Osteoblast (primary cell): ENCODE data around the gene C2CD2. TPM values are rescaled to one million over a fixed set of nuclear protein-coding genes. Genes with fewer than 3 reads are reported as not detected.

Experiments
- DNase-seq: peaks from one replicate; pipeline ENCODE4 v3.0.0; 2011; ENCODE audit warnings: low spot score, mixed read lengths; ENCODE audit not compliant: insufficient read length; ENCODE audit errors: missing footprints
- H2AFZ ChIP-seq: 2 replicates; pipeline ENCODE4 v1.6.0; 2011; ENCODE audit warnings: mild to moderate bottlenecking, low read length
- H3K27ac ChIP-seq: 2 replicates; pipeline ENCODE4 v1.5.1; 2011; ENCODE audit warnings: mild to moderate bottlenecking, low read depth, low read length, moderate library complexity
- H3K27me3 ChIP-seq: 2 replicates; pipeline ENCODE4 v1.6.0; 2012; ENCODE audit warnings: mild to moderate bottlenecking, control low read depth, inconsistent platforms, low read length, moderate library complexity; ENCODE audit not compliant: insufficient read depth
- H3K36me3 ChIP-seq: 2 replicates; pipeline ENCODE4 v1.5.1; 2011; ENCODE audit warnings: mild to moderate bottlenecking, low read length, control low read depth, moderate library complexity; ENCODE audit not compliant: insufficient read depth
- H3K4me1 ChIP-seq: 2 replicates; pipeline ENCODE4 v1.5.1; 2011; ENCODE audit warnings: mild to moderate bottlenecking, low read length, control low read depth, moderate library complexity; ENCODE audit not compliant: insufficient read depth
- H3K4me2 ChIP-seq: 2 replicates; pipeline ENCODE4 v1.6.0; 2011; ENCODE audit warnings: mild to moderate bottlenecking, low read length; ENCODE audit not compliant: insufficient read depth
- H3K4me3 ChIP-seq: fragments of 200-600 bp; sonication (generic); 3 replicates; pipeline ENCODE4 v1.5.1; 2012; ENCODE audit warnings: mild to moderate bottlenecking, low read length, inconsistent platforms; ENCODE audit not compliant: insufficient read depth
- H3K79me2 ChIP-seq: 2 replicates; pipeline ENCODE4 v1.6.0; 2012; ENCODE audit warnings: mild to moderate bottlenecking, low read length, control low read depth, inconsistent platforms; ENCODE audit not compliant: insufficient read depth
- H3K9me3 ChIP-seq: 2 replicates; pipeline ENCODE4 v1.5.1; 2011; ENCODE audit warnings: low read depth, low read length, control low read depth
- H4K20me1 ChIP-seq: 2 replicates; pipeline ENCODE4 v1.6.0; 2012; ENCODE audit warnings: mild to moderate bottlenecking, low read length, control low read depth; ENCODE audit not compliant: insufficient read depth
- CTCF ChIP-seq: IDR thresholded peaks from 2 replicates; pipeline ENCODE4 v1.5.1; 2011; ENCODE audit warnings: mild to moderate bottlenecking, low read depth, low read length, moderate library complexity; ENCODE audit errors: extremely low read depth
- total RNA-seq: library from RNA; depleted of rRNA; stranded (reverse); fragments of >200 nt; gene quantifications from 2 replicates; pipeline ENCODE4 v1.2.3, GENCODE V29; 2012

C2CD2 gene
- total RNA-seq, 1 donor = 40.9 TPM

GRCh38 chr21:41913230-41913629 lies 40.6 kb downstream of the C2CD2 start:
- H3K4me3 ChIP-seq = no peak overlapping the region
- DNase-seq = no peak
- no peaks in the 10 kb centered on the region for H3K9me3 ChIP-seq
- peaks cover 73% of the 10 kb centered on the region for H3K36me3 ChIP-seq
- H4K20me1 ChIP-seq = no peaks in the 10 kb centered on the region
- no peak overlapping the region for H2AFZ ChIP-seq
- no peaks in the 10 kb centered on the region for H3K4me1 ChIP-seq
- H3K4me2 ChIP-seq = no peak overlapping the region
- no peak overlapping the region for H3K27ac ChIP-seq
- TF ChIP-seq CTCF = no peak
- no peaks in the 10 kb centered on the region for H3K27me3 ChIP-seq
- H3K79me2 ChIP-seq = no peaks in the 10 kb centered on the region

GRCh38 chr21:41908829-41909228 lies 45.0 kb downstream of the C2CD2 start:
- H3K4me1 ChIP-seq = no peaks in the 10 kb centered on the region
- H3K79me2 ChIP-seq = no peaks in the 10 kb centered on the region
- no peaks in the 10 kb centered on the region for H3K27me3 ChIP-seq
- H3K36me3 ChIP-seq = peaks cover 75% of the 10 kb centered on the region
- DNase-seq = no peak
- no peaks in the 10 kb centered on the region for H4K20me1 ChIP-seq
- H3K9me3 ChIP-seq = no peaks in the 10 kb centered on the region
- TF ChIP-seq CTCF = no peak
- H3K4me2 ChIP-seq = no peak overlapping the region
- no peak overlapping the region for H3K27ac ChIP-seq
- no peak overlapping the region for H3K4me3 ChIP-seq
- no peak overlapping the region for H2AFZ ChIP-seq

DNA sequence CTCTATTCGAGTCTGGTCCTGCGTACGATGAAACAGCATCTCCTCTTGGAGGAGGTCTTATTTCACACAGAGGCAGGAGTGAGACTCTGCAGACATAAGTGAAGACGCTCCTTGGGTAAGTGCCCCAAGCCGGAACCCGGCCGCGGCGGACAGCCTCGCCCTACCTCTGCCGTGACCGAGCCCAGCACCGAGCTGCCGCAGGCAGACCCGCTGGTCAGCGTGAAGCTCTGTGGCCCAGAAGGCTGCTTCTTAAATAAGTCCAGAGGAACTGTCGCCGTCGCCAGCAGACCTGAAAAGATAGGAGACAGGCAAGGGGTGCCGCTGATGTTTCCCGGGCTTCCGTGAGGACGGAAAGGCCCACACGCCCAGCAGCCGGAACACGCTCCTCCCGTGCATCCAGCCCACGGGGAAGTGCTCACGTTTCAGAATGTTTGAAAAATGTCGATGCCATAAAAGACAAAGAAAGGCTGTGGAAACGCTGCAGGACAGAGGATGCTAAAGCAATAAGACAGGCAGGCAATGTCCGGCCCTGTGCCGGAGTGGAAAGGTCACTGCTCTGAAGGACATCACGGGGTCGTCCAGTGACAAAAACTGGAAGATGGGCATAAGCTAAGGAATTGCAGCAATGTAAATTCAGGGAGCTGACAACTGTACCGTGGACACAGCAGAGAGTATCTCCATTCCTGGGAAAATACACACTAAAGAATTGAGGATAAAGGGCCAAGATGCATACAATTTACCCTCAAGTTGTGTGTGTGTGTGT lies 46.1 kb downstream of the C2CD2 start:
- DNase-seq = no peak
- Histone ChIP-seq H3K4me2 (no peak overlapping the region), H3K4me3 (no peak overlapping the region), H3K9me3 (no peaks in the 10 kb centered on the region), H2AFZ (no peak overlapping the region), H3K79me2 (no peaks in the 10 kb centered on the region), H4K20me1 (no peaks in the 10 kb centered on the region), H3K27ac (no peak overlapping the region), H3K36me3 (peaks cover 68% of the 10 kb centered on the region), H3K4me1 (no peaks in the 10 kb centered on the region), H3K27me3 (no peaks in the 10 kb centered on the region)
- TF ChIP-seq CTCF = no peak

- no peak for DNase-seq
- H2AFZ ChIP-seq = no peak overlapping the region
- H3K9me3 ChIP-seq = no peaks in the 10 kb centered on the region
- TF ChIP-seq CTCF = no peak
- no peak overlapping the region for H3K27ac ChIP-seq
- H3K27me3 ChIP-seq = no peaks in the 10 kb centered on the region
- no peaks in the 10 kb centered on the region for H4K20me1 ChIP-seq
- H3K79me2 ChIP-seq = no peaks in the 10 kb centered on the region
- H3K4me2 ChIP-seq = no peak overlapping the region
- H3K4me3 ChIP-seq = no peak overlapping the region
- H3K36me3 ChIP-seq = peaks cover 67% of the 10 kb centered on the region
- H3K4me1 ChIP-seq = no peaks in the 10 kb centered on the region
Observed at GRCh38 chr21:41906770-41907169, 47.0 kb downstream of the C2CD2 start.
